ENCODE results near the gene HOXB7. TPM values are rescaled to one million over a fixed set of nuclear protein-coding genes. Genes with fewer than 3 reads are reported as not detected.
A peak's percentile ranks its signal among the peaks of the same experiment; 100 is the strongest.

HOXB7 gene
- total and polyA plus RNA-seq, 2 of the 13 experiments (the other 11 are each of a cell fraction or from before 2014, with no cell fraction given), result 0.04 TPM; not detected in 1

DNA sequence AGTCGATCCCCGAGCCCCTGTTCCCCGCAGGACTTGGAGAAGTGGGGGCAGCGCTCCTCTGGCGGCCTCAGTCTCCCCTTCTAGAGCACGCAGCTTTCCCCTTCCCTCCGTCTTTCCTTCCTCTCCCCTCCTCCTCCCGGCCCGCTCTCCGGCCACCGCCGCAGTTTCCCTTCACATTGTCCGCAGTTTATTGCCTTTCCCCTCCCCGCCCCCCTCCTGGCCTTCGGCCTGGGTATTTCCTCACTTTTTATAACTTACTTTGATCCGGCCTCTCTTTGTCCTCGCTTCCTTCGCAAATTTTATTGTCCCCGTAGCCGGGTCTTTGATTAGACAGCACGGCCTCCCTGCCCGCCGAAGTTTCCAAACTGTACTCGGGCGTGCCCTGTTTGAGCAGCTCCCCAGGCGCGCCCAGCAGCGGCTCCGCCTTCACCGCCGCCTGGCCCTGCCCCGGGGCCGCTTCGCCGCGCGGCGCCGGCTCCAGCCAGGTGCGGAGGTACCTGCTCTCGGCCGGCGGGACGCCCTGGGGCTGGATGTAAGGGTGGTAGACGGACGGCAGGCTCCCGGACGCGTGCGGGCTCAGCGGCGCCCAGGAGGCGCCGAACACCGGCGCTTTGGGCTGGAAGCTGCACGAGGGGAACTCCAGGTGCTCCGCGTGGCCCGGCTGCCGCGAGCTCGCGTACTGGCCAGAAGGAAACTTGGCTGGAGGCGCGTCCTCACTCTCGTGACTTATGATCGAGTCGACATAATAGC, 14.9 kb upstream of the HOXB7 start:
- no peak overlapping the region for H3K9ac ChIP-seq (ENCODE audit: insufficient read depth, low read depth, low read length)
- no peak overlapping the region for H3K4me3 ChIP-seq (replicated peaks in 1 of 3; ENCODE audit: insufficient read depth in 1 of 3, low read depth in 2 of 3, low read length in 3 of 3)
- H3K27me3 ChIP-seq (ENCODE audit: control insufficient read depth in 1 of 2, insufficient read depth in 2 of 2, low read length in 2 of 2), result peaks cover 39 to 97% of the 10 kb centered on the region in 2 experiments
- DNase-seq (ENCODE audit: low spot score) (no peak), ATAC-seq (peak; percentile 43), FAIRE-seq (no peak)
- WGBS (ENCODE audit: low lambda C conversion rate), result 31% methylated on average over 30 of the region's 69 CpGs
- no peak overlapping the region for H3K27ac ChIP-seq (ENCODE audit: extremely low read length, insufficient read depth, low read length)
- in situ Hi-C loops (cut with HindIII; ENCODE audit: extremely low pct_ligation_motif_present, low pct_unique_long_range_greater_than_20kb) (no loop called here), intact Hi-C loops (cut with micrococcal nuclease; ENCODE audit: unreplicated experiment) (no loop called here)
- H3K4me1 ChIP-seq (ENCODE audit: insufficient read depth, low read length), result no peaks in the 10 kb centered on the region
- H3K9me3 ChIP-seq (ENCODE audit: low read length), result no peaks in the 10 kb centered on the region
- no peaks in the 10 kb centered on the region for H3K36me3 ChIP-seq (replicated peaks in 1 of 2; ENCODE audit: control insufficient read depth in 1 of 2, insufficient read depth in 2 of 2, low read length in 2 of 2)
- 0 out of 2 replicates have a peak, but pooled peaks cover under 1% of the 10 kb centered on the region for H4K20me1 ChIP-seq (ENCODE audit: insufficient read depth, low read length)
- TF ChIP-seq, protein P1, sequence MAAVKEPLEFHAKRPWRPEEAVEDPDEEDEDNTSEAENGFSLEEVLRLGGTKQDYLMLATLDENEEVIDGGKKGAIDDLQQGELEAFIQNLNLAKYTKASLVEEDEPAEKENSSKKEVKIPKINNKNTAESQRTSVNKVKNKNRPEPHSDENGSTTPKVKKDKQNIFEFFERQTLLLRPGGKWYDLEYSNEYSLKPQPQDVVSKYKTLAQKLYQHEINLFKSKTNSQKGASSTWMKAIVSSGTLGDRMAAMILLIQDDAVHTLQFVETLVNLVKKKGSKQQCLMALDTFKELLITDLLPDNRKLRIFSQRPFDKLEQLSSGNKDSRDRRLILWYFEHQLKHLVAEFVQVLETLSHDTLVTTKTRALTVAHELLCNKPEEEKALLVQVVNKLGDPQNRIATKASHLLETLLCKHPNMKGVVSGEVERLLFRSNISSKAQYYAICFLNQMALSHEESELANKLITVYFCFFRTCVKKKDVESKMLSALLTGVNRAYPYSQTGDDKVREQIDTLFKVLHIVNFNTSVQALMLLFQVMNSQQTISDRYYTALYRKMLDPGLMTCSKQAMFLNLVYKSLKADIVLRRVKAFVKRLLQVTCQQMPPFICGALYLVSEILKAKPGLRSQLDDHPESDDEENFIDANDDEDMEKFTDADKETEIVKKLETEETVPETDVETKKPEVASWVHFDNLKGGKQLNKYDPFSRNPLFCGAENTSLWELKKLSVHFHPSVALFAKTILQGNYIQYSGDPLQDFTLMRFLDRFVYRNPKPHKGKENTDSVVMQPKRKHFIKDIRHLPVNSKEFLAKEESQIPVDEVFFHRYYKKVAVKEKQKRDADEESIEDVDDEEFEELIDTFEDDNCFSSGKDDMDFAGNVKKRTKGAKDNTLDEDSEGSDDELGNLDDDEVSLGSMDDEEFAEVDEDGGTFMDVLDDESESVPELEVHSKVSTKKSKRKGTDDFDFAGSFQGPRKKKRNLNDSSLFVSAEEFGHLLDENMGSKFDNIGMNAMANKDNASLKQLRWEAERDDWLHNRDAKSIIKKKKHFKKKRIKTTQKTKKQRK (IDR thresholded peaks at IDR 0.05; ENCODE audit: low read length), result no peak
- TF ChIP-seq ZNF839 (CRISPR knock-in tag; IDR thresholded peaks at IDR 0.05; ENCODE audit: borderline replicate concordance), result no peak
- no peak for TF ChIP-seq KLF11 (CRISPR knock-in tag; IDR thresholded peaks at IDR 0.05)
- TF ChIP-seq, protein P2, sequence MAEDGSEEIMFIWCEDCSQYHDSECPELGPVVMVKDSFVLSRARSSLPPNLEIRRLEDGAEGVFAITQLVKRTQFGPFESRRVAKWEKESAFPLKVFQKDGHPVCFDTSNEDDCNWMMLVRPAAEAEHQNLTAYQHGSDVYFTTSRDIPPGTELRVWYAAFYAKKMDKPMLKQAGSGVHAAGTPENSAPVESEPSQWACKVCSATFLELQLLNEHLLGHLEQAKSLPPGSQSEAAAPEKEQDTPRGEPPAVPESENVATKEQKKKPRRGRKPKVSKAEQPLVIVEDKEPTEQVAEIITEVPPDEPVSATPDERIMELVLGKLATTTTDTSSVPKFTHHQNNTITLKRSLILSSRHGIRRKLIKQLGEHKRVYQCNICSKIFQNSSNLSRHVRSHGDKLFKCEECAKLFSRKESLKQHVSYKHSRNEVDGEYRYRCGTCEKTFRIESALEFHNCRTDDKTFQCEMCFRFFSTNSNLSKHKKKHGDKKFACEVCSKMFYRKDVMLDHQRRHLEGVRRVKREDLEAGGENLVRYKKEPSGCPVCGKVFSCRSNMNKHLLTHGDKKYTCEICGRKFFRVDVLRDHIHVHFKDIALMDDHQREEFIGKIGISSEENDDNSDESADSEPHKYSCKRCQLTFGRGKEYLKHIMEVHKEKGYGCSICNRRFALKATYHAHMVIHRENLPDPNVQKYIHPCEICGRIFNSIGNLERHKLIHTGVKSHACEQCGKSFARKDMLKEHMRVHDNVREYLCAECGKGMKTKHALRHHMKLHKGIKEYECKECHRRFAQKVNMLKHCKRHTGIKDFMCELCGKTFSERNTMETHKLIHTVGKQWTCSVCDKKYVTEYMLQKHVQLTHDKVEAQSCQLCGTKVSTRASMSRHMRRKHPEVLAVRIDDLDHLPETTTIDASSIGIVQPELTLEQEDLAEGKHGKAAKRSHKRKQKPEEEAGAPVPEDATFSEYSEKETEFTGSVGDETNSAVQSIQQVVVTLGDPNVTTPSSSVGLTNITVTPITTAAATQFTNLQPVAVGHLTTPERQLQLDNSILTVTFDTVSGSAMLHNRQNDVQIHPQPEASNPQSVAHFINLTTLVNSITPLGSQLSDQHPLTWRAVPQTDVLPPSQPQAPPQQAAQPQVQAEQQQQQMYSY (CRISPR knock-in tag; IDR thresholded peaks at IDR 0.05), result no peak
- TF ChIP-seq EZH2 (conservative IDR thresholded peaks at IDR 0.05; ENCODE audit: low read depth, low read length), result peak; percentile 79
- no peak for TF ChIP-seq KMT2B (CRISPR knock-in tag; IDR thresholded peaks at IDR 0.05)
- no peak for TF ChIP-seq HCFC1 (IDR thresholded peaks at IDR 0.05; ENCODE audit: low read depth, low read length)
- TF ChIP-seq, protein P3, sequence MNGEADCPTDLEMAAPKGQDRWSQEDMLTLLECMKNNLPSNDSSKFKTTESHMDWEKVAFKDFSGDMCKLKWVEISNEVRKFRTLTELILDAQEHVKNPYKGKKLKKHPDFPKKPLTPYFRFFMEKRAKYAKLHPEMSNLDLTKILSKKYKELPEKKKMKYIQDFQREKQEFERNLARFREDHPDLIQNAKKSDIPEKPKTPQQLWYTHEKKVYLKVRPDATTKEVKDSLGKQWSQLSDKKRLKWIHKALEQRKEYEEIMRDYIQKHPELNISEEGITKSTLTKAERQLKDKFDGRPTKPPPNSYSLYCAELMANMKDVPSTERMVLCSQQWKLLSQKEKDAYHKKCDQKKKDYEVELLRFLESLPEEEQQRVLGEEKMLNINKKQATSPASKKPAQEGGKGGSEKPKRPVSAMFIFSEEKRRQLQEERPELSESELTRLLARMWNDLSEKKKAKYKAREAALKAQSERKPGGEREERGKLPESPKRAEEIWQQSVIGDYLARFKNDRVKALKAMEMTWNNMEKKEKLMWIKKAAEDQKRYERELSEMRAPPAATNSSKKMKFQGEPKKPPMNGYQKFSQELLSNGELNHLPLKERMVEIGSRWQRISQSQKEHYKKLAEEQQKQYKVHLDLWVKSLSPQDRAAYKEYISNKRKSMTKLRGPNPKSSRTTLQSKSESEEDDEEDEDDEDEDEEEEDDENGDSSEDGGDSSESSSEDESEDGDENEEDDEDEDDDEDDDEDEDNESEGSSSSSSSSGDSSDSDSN (CRISPR knock-in tag; IDR thresholded peaks at IDR 0.05), result 0 out of 2 replicates have a peak, but pooled peaks have one; percentile 14
- no peak for TF ChIP-seq ZNF251 (CRISPR knock-in tag; IDR thresholded peaks at IDR 0.05)
- TF ChIP-seq ZNF569 (CRISPR knock-in tag; IDR thresholded peaks at IDR 0.05; ENCODE audit: borderline replicate concordance), result no peak
- no peaks in the 10 kb centered on the region for H3K79me2 ChIP-seq (ENCODE audit: insufficient read depth, low read length)
- CTCF ChIA-PET (ENCODE audit: low intra/inter-chr PET ratio, low total read pairs), result no interaction called here
- no peak overlapping the region for H2AFZ ChIP-seq (ENCODE audit: low read length)
- no TSS peak for BruUV-seq (replicated peaks)
- POLR2A ChIA-PET, result no interaction called here
- no peak overlapping the region for H3K4me2 ChIP-seq (ENCODE audit: low read depth, low read length)

Data from HepG2 (cell line).